ENCODE data around the gene SYT6.

DNA sequence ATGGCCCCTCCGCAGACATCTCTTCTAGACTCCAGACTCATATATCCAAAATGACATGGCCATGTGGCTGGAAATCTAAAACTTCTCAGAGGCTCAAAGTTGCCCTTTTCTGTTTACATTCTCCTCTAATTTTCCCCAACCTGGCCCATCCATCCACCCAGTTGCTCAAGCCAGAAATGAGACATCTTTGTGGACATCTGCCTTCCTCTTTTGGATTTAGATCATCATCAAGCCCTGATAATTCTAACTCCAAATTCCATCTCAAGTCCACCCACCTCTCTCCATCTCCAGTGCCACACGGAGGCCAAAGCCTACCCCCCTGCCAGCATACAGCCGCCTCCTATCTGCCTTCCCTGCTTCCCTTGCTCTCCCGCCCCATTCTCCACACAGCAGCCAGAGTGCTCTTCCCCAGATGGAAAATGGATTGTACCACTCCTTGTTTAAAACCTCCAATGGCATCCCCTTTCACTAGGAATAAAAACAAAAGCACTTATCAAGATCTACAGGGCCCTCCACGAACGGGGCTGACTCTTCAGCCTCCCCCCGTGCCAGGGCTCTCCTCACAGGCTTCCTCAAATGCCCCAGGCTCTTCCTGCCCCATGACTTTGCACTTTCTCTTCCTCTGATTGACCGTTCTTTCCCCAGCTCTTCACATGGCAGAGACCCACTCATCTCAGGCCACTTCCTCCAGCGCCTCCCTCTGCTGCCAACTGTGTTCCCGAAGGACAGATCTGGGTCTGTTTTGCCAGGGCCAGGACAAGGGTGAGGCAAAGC, 40.1 kb downstream of the SYT6 start:
- no peak for TF ChIP-seq YY1 (IDR thresholded peaks at IDR 0.05; ENCODE audit: low read depth, low read length)
- TF ChIP-seq, protein P1, sequence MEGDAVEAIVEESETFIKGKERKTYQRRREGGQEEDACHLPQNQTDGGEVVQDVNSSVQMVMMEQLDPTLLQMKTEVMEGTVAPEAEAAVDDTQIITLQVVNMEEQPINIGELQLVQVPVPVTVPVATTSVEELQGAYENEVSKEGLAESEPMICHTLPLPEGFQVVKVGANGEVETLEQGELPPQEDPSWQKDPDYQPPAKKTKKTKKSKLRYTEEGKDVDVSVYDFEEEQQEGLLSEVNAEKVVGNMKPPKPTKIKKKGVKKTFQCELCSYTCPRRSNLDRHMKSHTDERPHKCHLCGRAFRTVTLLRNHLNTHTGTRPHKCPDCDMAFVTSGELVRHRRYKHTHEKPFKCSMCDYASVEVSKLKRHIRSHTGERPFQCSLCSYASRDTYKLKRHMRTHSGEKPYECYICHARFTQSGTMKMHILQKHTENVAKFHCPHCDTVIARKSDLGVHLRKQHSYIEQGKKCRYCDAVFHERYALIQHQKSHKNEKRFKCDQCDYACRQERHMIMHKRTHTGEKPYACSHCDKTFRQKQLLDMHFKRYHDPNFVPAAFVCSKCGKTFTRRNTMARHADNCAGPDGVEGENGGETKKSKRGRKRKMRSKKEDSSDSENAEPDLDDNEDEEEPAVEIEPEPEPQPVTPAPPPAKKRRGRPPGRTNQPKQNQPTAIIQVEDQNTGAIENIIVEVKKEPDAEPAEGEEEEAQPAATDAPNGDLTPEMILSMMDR (IDR thresholded peaks at IDR 0.05 in 2 of 3, conservative IDR thresholded peaks at IDR 0.05 in 1 of 3; ENCODE audit: control insufficient read depth in 2 of 3, extremely low read depth in 1 of 3, insufficient read depth in 1 of 3, low read depth in 3 of 3, low read length in 3 of 3), result no peak
- TF ChIP-seq, protein P2, sequence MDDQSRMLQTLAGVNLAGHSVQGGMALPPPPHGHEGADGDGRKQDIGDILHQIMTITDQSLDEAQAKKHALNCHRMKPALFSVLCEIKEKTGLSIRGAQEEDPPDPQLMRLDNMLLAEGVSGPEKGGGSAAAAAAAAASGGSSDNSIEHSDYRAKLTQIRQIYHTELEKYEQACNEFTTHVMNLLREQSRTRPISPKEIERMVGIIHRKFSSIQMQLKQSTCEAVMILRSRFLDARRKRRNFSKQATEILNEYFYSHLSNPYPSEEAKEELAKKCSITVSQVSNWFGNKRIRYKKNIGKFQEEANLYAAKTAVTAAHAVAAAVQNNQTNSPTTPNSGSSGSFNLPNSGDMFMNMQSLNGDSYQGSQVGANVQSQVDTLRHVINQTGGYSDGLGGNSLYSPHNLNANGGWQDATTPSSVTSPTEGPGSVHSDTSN (IDR thresholded peaks at IDR 0.05; ENCODE audit: insufficient replicate concordance, low read depth, low read length), result no peak
- TF ChIP-seq ETV6 (conservative IDR thresholded peaks at IDR 0.05 in 1 of 2, IDR thresholded peaks at IDR 0.05 in 1 of 2; ENCODE audit: borderline replicate concordance in 1 of 2, low read depth in 1 of 2), result no peak
- TF ChIP-seq, protein P3, sequence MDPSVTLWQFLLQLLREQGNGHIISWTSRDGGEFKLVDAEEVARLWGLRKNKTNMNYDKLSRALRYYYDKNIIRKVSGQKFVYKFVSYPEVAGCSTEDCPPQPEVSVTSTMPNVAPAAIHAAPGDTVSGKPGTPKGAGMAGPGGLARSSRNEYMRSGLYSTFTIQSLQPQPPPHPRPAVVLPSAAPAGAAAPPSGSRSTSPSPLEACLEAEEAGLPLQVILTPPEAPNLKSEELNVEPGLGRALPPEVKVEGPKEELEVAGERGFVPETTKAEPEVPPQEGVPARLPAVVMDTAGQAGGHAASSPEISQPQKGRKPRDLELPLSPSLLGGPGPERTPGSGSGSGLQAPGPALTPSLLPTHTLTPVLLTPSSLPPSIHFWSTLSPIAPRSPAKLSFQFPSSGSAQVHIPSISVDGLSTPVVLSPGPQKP (IDR thresholded peaks at IDR 0.05; ENCODE audit: low read depth, low read length), result no peak
- no peak for TF ChIP-seq EP300 (IDR thresholded peaks at IDR 0.05; ENCODE audit: borderline replicate concordance in 1 of 2, control insufficient read depth in 1 of 2, low read depth in 2 of 2, low read length in 2 of 2)
- no peak for TF ChIP-seq ESRRA (IDR thresholded peaks at IDR 0.05; ENCODE audit: low read length)
- TF ChIP-seq, protein P4, sequence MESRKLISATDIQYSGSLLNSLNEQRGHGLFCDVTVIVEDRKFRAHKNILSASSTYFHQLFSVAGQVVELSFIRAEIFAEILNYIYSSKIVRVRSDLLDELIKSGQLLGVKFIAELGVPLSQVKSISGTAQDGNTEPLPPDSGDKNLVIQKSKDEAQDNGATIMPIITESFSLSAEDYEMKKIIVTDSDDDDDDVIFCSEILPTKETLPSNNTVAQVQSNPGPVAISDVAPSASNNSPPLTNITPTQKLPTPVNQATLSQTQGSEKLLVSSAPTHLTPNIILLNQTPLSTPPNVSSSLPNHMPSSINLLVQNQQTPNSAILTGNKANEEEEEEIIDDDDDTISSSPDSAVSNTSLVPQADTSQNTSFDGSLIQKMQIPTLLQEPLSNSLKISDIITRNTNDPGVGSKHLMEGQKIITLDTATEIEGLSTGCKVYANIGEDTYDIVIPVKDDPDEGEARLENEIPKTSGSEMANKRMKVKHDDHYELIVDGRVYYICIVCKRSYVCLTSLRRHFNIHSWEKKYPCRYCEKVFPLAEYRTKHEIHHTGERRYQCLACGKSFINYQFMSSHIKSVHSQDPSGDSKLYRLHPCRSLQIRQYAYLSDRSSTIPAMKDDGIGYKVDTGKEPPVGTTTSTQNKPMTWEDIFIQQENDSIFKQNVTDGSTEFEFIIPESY (IDR thresholded peaks at IDR 0.05), result no peak
- TF ChIP-seq POLR2A (IDR thresholded peaks at IDR 0.05; ENCODE audit: low read depth, low read length), result no peak
- TF ChIP-seq, protein P5, sequence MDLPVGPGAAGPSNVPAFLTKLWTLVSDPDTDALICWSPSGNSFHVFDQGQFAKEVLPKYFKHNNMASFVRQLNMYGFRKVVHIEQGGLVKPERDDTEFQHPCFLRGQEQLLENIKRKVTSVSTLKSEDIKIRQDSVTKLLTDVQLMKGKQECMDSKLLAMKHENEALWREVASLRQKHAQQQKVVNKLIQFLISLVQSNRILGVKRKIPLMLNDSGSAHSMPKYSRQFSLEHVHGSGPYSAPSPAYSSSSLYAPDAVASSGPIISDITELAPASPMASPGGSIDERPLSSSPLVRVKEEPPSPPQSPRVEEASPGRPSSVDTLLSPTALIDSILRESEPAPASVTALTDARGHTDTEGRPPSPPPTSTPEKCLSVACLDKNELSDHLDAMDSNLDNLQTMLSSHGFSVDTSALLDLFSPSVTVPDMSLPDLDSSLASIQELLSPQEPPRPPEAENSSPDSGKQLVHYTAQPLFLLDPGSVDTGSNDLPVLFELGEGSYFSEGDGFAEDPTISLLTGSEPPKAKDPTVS (IDR thresholded peaks at IDR 0.05; ENCODE audit: low read depth, low read length), result no peak
- TF ChIP-seq POLR2AphosphoS2 (IDR thresholded peaks at IDR 0.05; ENCODE audit: low read depth, low read length), result no peak
- no peak for TF ChIP-seq CBX3 (IDR thresholded peaks at IDR 0.05; ENCODE audit: borderline replicate concordance, low read depth)

Measured in GM12878 (cell line).